ENCODE results near the gene WDR87. TPM values are rescaled to one million over a fixed set of nuclear protein-coding genes. Genes with fewer than 3 reads are reported as not detected.
"Not testable (repeated sequence)": the region's sequence is repeated elsewhere in the genome, so short reads cannot be mapped to it uniquely, and the experiment has no call there.

Gene WDR87
- total and polyA plus RNA-seq, 2 donors (not counting 3 experiments of a cell fraction or from before 2014, with no cell fraction given) = not detected

DNA sequence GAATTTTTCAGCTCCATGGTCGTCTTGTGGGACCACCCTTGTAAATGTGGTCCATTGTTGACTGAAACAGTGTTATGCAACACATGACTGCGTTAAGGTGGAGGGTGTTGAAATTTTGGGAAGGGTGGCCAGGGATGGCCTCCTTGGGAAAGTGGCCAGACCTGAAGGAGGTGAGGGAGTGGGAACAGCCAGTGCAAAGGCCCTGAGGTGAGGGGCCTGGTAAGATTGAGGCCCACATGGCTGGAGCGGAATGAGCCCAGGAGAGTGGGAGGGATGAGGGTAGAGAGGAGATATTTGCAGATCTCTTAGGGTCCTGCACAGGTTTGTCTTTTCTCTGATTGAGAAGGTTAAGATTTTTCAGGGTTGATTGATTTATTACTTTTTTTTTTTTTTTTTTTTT lies 18.8 kb upstream of the WDR87 start:
- DNase-seq (ENCODE audit: low read depth, low spot score) (no peak), FAIRE-seq (no peak)
- Histone ChIP-seq H3K4me2 (ENCODE audit: insufficient read depth, low read length) (no peak overlapping the region), H3K4me3 (replicated peaks in 1 of 3; ENCODE audit: insufficient read depth in 1 of 3, low read depth in 1 of 3, low read length in 3 of 3) (no peak overlapping the region), H3K36me3 (ENCODE audit: control insufficient read depth in 2 of 2, extremely low read depth in 1 of 2, insufficient read depth in 2 of 2, low read length in 2 of 2) (peaks cover 0 to 3% of the 10 kb centered on the region in 2 experiments), H3K9me3 (replicated peaks; ENCODE audit: control insufficient read depth, insufficient read depth, low read length) (no peaks in the 10 kb centered on the region), H3K79me2 (ENCODE audit: control insufficient read depth, insufficient read depth, low read length) (peaks cover 73% of the 10 kb centered on the region), H3K27ac (ENCODE audit: insufficient read depth, low read depth, low read length) (no peak overlapping the region), H3K27me3 (ENCODE audit: control insufficient read depth in 2 of 2, insufficient read depth in 2 of 2, low read length in 2 of 2) (no peaks in the 10 kb centered on the region), H3K9me1 (replicated peaks; ENCODE audit: control insufficient read depth, extremely low read depth, insufficient read depth, low read length) (no peaks in the 10 kb centered on the region), H3K9ac (replicated peaks; ENCODE audit: extremely low read depth, insufficient read depth, low read length) (no peak overlapping the region), H4K20me1 (replicated peaks; ENCODE audit: control insufficient read depth, extremely low read depth, insufficient read depth, low read length) (no peaks in the 10 kb centered on the region), H2AFZ (ENCODE audit: low read depth, low read length) (no peak overlapping the region), H3K4me1 (ENCODE audit: control insufficient read depth, extremely low read depth, insufficient read depth, low read length) (no peaks in the 10 kb centered on the region)
- intact Hi-C loops (cut with micrococcal nuclease) (no loop called here), dilution Hi-C loops (cut with MboI; ENCODE audit: extremely low pct_ligation_motif_present, low sequenced_read_pairs) (no loop called here)
- TF ChIP-seq GATA2 (IDR thresholded peaks at IDR 0.05; ENCODE audit: insufficient read depth, insufficient read length, low read depth, low read length) = no peak
- no peak for TF ChIP-seq MYC (IDR thresholded peaks at IDR 0.05; ENCODE audit: low read depth, low read length)
- no peak for TF ChIP-seq JUN (IDR thresholded peaks at IDR 0.05; ENCODE audit: borderline replicate concordance, insufficient read depth, insufficient read length, low read depth)
- TF ChIP-seq CTCF (IDR thresholded peaks at IDR 0.05; ENCODE audit: extremely low read depth in 1 of 2, insufficient read depth in 1 of 2, low read depth in 1 of 2, low read length in 2 of 2) = no peak
- TF ChIP-seq, protein P1, sequence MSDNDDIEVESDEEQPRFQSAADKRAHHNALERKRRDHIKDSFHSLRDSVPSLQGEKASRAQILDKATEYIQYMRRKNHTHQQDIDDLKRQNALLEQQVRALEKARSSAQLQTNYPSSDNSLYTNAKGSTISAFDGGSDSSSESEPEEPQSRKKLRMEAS (IDR thresholded peaks at IDR 0.05; ENCODE audit: insufficient read depth, insufficient read length) = no peak
- no peak for TF ChIP-seq EZH2 (IDR thresholded peaks at IDR 0.05; ENCODE audit: borderline replicate concordance, low read depth, low read length, severe bottlenecking)
- TF ChIP-seq FOS (IDR thresholded peaks at IDR 0.05; ENCODE audit: borderline replicate concordance, insufficient read depth, low read length) = no peak
- TF ChIP-seq POLR2AphosphoS5 (IDR thresholded peaks at IDR 0.05; ENCODE audit: insufficient read depth, low read depth, low read length) = no peak
- TF ChIP-seq POLR2A (IDR thresholded peaks at IDR 0.05; ENCODE audit: low read depth, low read length) = no peak
- ChIA-PET POLR2A (no interaction called here), CTCF (interaction anchor here (0.7 to 1.7 kb wide), 4 partner anchors 9 to 170 kb away, joined by 3 to 7 read pairs (median 4); no protein-coding TSS in a partner anchor)
- BruUV-seq (replicated peaks) = no TSS peak

DNA sequence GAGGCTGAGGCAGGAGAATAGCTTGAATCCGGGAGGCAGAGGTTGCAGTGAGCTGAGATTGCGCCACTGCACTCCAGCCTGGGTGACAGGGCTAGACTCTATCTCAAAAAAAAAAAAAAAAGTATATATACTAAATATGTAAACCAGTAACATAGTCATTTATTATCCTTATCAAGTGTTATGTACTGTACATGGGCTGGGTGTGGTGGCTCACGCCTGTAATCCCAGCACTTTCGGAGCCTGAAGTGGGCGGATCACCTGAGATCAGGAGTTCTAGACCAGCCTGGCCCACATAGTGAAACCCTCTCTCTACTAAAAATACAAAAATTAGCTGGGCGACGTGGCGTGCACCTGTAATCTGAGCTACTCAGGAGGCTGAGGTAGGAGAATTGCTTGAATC lies 18.2 kb upstream of the WDR87 start:
- H3K79me2 ChIP-seq (ENCODE audit: control insufficient read depth, insufficient read depth, low read length) = peaks cover 72% of the 10 kb centered on the region
- intact Hi-C loops (cut with micrococcal nuclease); H3K4me1 ChIP-seq (ENCODE audit: control insufficient read depth, extremely low read depth, insufficient read depth, low read length); H3K27ac ChIP-seq (ENCODE audit: insufficient read depth, low read depth, low read length); H3K9me1 ChIP-seq (replicated peaks; ENCODE audit: control insufficient read depth, extremely low read depth, insufficient read depth, low read length); POLR2A ChIA-PET; H4K20me1 ChIP-seq (replicated peaks; ENCODE audit: control insufficient read depth, extremely low read depth, insufficient read depth, low read length); H3K27me3 ChIP-seq (ENCODE audit: control insufficient read depth in 2 of 2, insufficient read depth in 2 of 2, low read length in 2 of 2); DNase-seq (ENCODE audit: low read depth, low spot score); H3K4me3 ChIP-seq (replicated peaks in 1 of 3; ENCODE audit: insufficient read depth in 1 of 3, low read depth in 1 of 3, low read length in 3 of 3); dilution Hi-C loops (cut with MboI; ENCODE audit: extremely low pct_ligation_motif_present, low sequenced_read_pairs); FAIRE-seq; H3K9ac ChIP-seq (replicated peaks; ENCODE audit: extremely low read depth, insufficient read depth, low read length); H3K9me3 ChIP-seq (replicated peaks; ENCODE audit: control insufficient read depth, insufficient read depth, low read length); H2AFZ ChIP-seq (ENCODE audit: low read depth, low read length); H3K4me2 ChIP-seq (ENCODE audit: insufficient read depth, low read length); H3K36me3 ChIP-seq (ENCODE audit: control insufficient read depth in 2 of 2, extremely low read depth in 1 of 2, insufficient read depth in 2 of 2, low read length in 2 of 2); BruUV-seq (replicated peaks): not testable (repeated sequence)
- CTCF ChIA-PET = interaction anchor here (0.9 to 1.7 kb wide), 5 partner anchors 9 to 170 kb away, joined by 3 to 7 read pairs (median 3); no protein-coding TSS in a partner anchor

Measured in endothelial cell of umbilical vein (primary cell).